Activated CD4-positive, alpha-beta memory T cell treated with anti-CD3 and anti-CD28 coated beads, Interleukin-2, amount 10 ng/mL, durations not matched to agents 7 days and 5 days (primary cell): Measurements from ENCODE around the gene ANKRD39. TPM values are rescaled to one million over a fixed set of nuclear protein-coding genes. Genes with fewer than 3 reads are reported as not detected.

Experiments used
- CTCF ChIA-PET: fragments of 350-600 bp; sonication (Branson Sonifier 250); formaldehyde crosslinking; loops from one replicate; lab custom pipeline; 2021; ENCODE audit warnings: antibody characterized with exemption, inconsistent platforms; lab: Charles Lee
- POLR2A ChIA-PET: fragments of 350-600 bp; sonication (Branson Sonifier 250); formaldehyde crosslinking; loops from one replicate; lab custom pipeline; 2021; ENCODE audit warnings: antibody characterized with exemption; lab: Charles Lee
- DNase-seq: peaks from one replicate; pipeline ENCODE4 v3.0.0-alpha.2; 2020
- H3K27ac Mint-ChIP-seq: one replicate; pipeline ENCODE4 v1.8.0; 2021; ENCODE audit warnings: mild to moderate bottlenecking, mixed read lengths
- H3K27me3 Mint-ChIP-seq: one replicate; pipeline ENCODE4 v1.8.0; 2021; ENCODE audit warnings: mixed read lengths
- H3K36me3 Mint-ChIP-seq: one replicate; pipeline ENCODE4 v1.8.0; 2021; ENCODE audit warnings: low read depth, mixed read lengths
- H3K4me1 Mint-ChIP-seq: one replicate; pipeline ENCODE4 v1.8.0; 2021; ENCODE audit warnings: mixed read lengths
- H3K4me3 Mint-ChIP-seq: one replicate; pipeline ENCODE4 v1.8.0; 2021; ENCODE audit warnings: mild to moderate bottlenecking, mixed read lengths
- H3K9me3 Mint-ChIP-seq: one replicate; pipeline ENCODE4 v1.8.0; 2021; ENCODE audit warnings: mixed read lengths
- total RNA-seq, 2 experiments: library from RNA; stranded (reverse); gene quantifications; one replicate each; pipeline ENCODE4 v1.2.3, GENCODE V29; 2021

ANKRD39 gene
- total RNA-seq, 2 experiments from 2014 or later: 44.1 to 47.7 TPM

- Mint-ChIP-seq H3K27me3 (no peaks in the 10 kb centered on the region), H3K4me1 (peaks cover 31% of the 10 kb centered on the region), H3K36me3 (peaks cover 38% of the 10 kb centered on the region), H3K4me3 (no peak overlapping the region), H3K9me3 (no peaks in the 10 kb centered on the region), H3K27ac (peak overlapping the region; percentile 38)
- no peak for DNase-seq
- ChIA-PET CTCF (interaction anchor here (0.5 to 3.2 kb wide), 4 partner anchors 18 to 114 kb away, joined by 3 to 10 read pairs (median 4); partner anchors contain the start of gene ANKRD39), POLR2A (interaction anchor here (0.7 to 3.2 kb wide), 7 partner anchors 12 to 123 kb away, joined by 3 to 33 read pairs (median 3); partner anchors contain the start of gene ANKRD39)
Measured at GRCh38 chr2:96839875-96840850, 17.7 kb downstream of the ANKRD39 start.

- peak; percentile 91 for DNase-seq
- POLR2A ChIA-PET: interaction anchor here (0.6 to 3.2 kb wide), 7 partner anchors 11 to 123 kb away, joined by 3 to 33 read pairs (median 4); partner anchors contain the start of gene ANKRD39
- peaks cover 37% of the 10 kb centered on the region for H3K36me3 Mint-ChIP-seq
- H3K27ac Mint-ChIP-seq: peak overlapping the region; percentile 79
- H3K27me3 Mint-ChIP-seq: no peaks in the 10 kb centered on the region
- CTCF ChIA-PET: interaction anchor here (0.5 to 3.2 kb wide), 5 partner anchors 19 to 115 kb away, joined by 3 to 10 read pairs (median 4); partner anchors contain the start of gene ANKRD39
- peaks cover 31% of the 10 kb centered on the region for H3K4me1 Mint-ChIP-seq
- peak overlapping the region; percentile 34 for H3K4me3 Mint-ChIP-seq
- no peaks in the 10 kb centered on the region for H3K9me3 Mint-ChIP-seq
Measured at GRCh38 chr2:96839293-96839874, 18.4 kb downstream of the ANKRD39 start.

GRCh38 chr2:96838345-96839292, 19.2 kb downstream of the ANKRD39 start:
- no peaks in the 10 kb centered on the region for H3K9me3 Mint-ChIP-seq
- no peak for DNase-seq
- ChIA-PET POLR2A (interaction anchor here (0.6 to 3.2 kb wide), 6 partner anchors 10 to 124 kb away, joined by 3 to 33 read pairs (median 4); partner anchors contain the start of genes ANKRD39 and CNNM3), CTCF (interaction anchor here (0.5 to 3.2 kb wide), 4 partner anchors 19 to 116 kb away, joined by 3 to 10 read pairs (median 5); partner anchors contain the start of genes ANKRD39 and CNNM3)
- peak overlapping the region; percentile 79 for H3K27ac Mint-ChIP-seq
- H3K36me3 Mint-ChIP-seq: peaks cover 39% of the 10 kb centered on the region
- peak overlapping the region; percentile 34 for H3K4me3 Mint-ChIP-seq
- peaks cover 31% of the 10 kb centered on the region for H3K4me1 Mint-ChIP-seq
- H3K27me3 Mint-ChIP-seq: no peaks in the 10 kb centered on the region

GRCh38 chr2:96837575-96837974, 20.2 kb downstream of the ANKRD39 start:
- Mint-ChIP-seq H3K9me3 (no peaks in the 10 kb centered on the region), H3K4me1 (peaks cover 27% of the 10 kb centered on the region), H3K36me3 (peaks cover 44% of the 10 kb centered on the region), H3K4me3 (no peak overlapping the region), H3K27me3 (no peaks in the 10 kb centered on the region), H3K27ac (no peak overlapping the region)
- POLR2A ChIA-PET: interaction anchor here (1.4 to 3.2 kb wide), 2 partner anchors 20 to 21 kb away, joined by 3 to 33 read pairs; partner anchors contain the start of genes ANKRD39 and CNNM3
- CTCF ChIA-PET: interaction anchor here (2.3 to 3.2 kb wide), 2 partner anchors 21 to 22 kb away, joined by 5 to 10 read pairs; partner anchors contain the start of genes ANKRD39 and CNNM3
- no peak for DNase-seq

GRCh38 chr2:96835830-96836229, 22.0 kb downstream of the ANKRD39 start:
- CTCF ChIA-PET: interaction anchor here (0.9 kb wide), 1 partner anchor 29 kb away, joined by 5 read pairs; no protein-coding TSS in a partner anchor

GRCh38 chr2:96832754-96833507, 24.9 kb downstream of the ANKRD39 start:
- Mint-ChIP-seq H3K4me1 (peaks cover under 1% of the 10 kb centered on the region), H3K4me3 (no peak overlapping the region), H3K27ac (no peak overlapping the region), H3K9me3 (no peaks in the 10 kb centered on the region), H3K36me3 (peaks cover 64% of the 10 kb centered on the region), H3K27me3 (no peaks in the 10 kb centered on the region)
- POLR2A ChIA-PET: interaction anchor here (0.7 to 1.2 kb wide), 4 partner anchors 12 to 128 kb away, joined by 3 to 4 read pairs (median 4); partner anchors contain the start of gene CNNM3
- DNase-seq: no peak
- CTCF ChIA-PET: interaction anchor here (0.6 kb wide), 1 partner anchor 273 kb away, joined by 3 read pairs; no protein-coding TSS in a partner anchor

More at GRCh38 chr2:96835830-96836229, 22.0 kb downstream of the ANKRD39 start:
- H3K27ac Mint-ChIP-seq: no peak overlapping the region
- DNase-seq: no peak
- H3K36me3 Mint-ChIP-seq: peaks cover 50% of the 10 kb centered on the region
- POLR2A ChIA-PET: no interaction called here
- H3K4me1 Mint-ChIP-seq: peaks cover 23% of the 10 kb centered on the region
- no peaks in the 10 kb centered on the region for H3K9me3 Mint-ChIP-seq
- H3K27me3 Mint-ChIP-seq: no peaks in the 10 kb centered on the region
- H3K4me3 Mint-ChIP-seq: no peak overlapping the region

- H3K27me3 Mint-ChIP-seq: no peaks in the 10 kb centered on the region
- H3K27ac Mint-ChIP-seq: no peak overlapping the region
- no peaks in the 10 kb centered on the region for H3K4me1 Mint-ChIP-seq
- no peak overlapping the region for H3K4me3 Mint-ChIP-seq
- no peak for DNase-seq
- ChIA-PET POLR2A (interaction anchor here (1.0 to 1.2 kb wide), 2 partner anchors 14 to 129 kb away, joined by 3 to 4 read pairs; no protein-coding TSS in a partner anchor), CTCF (no interaction called here)
- no peaks in the 10 kb centered on the region for H3K9me3 Mint-ChIP-seq
- H3K36me3 Mint-ChIP-seq: peaks cover 64% of the 10 kb centered on the region
Measured at GRCh38 chr2:96832408-96832753, 25.4 kb downstream of the ANKRD39 start.

- no peak overlapping the region for H3K4me3 Mint-ChIP-seq
- H3K9me3 Mint-ChIP-seq: no peaks in the 10 kb centered on the region
- H3K27me3 Mint-ChIP-seq: no peaks in the 10 kb centered on the region
- no peak for DNase-seq
- peaks cover 63% of the 10 kb centered on the region for H3K36me3 Mint-ChIP-seq
- ChIA-PET CTCF (no interaction called here), POLR2A (interaction anchor here (1.0 to 1.2 kb wide), 2 partner anchors 14 to 130 kb away, joined by 3 to 4 read pairs; no protein-coding TSS in a partner anchor)
- no peaks in the 10 kb centered on the region for H3K4me1 Mint-ChIP-seq
- no peak overlapping the region for H3K27ac Mint-ChIP-seq
Measured at GRCh38 chr2:96831679-96832078, 26.1 kb downstream of the ANKRD39 start.

- peaks cover 65% of the 10 kb centered on the region for H3K36me3 Mint-ChIP-seq
- ChIA-PET CTCF (no interaction called here), POLR2A (no interaction called here)
- no peak for DNase-seq
- H3K27ac Mint-ChIP-seq: no peak overlapping the region
- no peaks in the 10 kb centered on the region for H3K4me1 Mint-ChIP-seq
- no peaks in the 10 kb centered on the region for H3K9me3 Mint-ChIP-seq
- H3K27me3 Mint-ChIP-seq: no peaks in the 10 kb centered on the region
- H3K4me3 Mint-ChIP-seq: no peak overlapping the region
Measured at GRCh38 chr2:96830044-96830562, 27.7 kb downstream of the ANKRD39 start.

- Mint-ChIP-seq H3K4me3 (no peak overlapping the region), H3K27ac (no peak overlapping the region), H3K27me3 (no peaks in the 10 kb centered on the region), H3K36me3 (peaks cover 73% of the 10 kb centered on the region), H3K4me1 (no peaks in the 10 kb centered on the region), H3K9me3 (no peaks in the 10 kb centered on the region)
- ChIA-PET CTCF (no interaction called here), POLR2A (interaction anchor here (1.4 kb wide), 1 partner anchor 10 kb away, joined by 3 read pairs; no protein-coding TSS in a partner anchor)
- no peak for DNase-seq
Measured at GRCh38 chr2:96828874-96829273, 28.9 kb downstream of the ANKRD39 start.

GRCh38 chr2:96828436-96828835, 29.4 kb downstream of the ANKRD39 start:
- Mint-ChIP-seq H3K27me3 (no peaks in the 10 kb centered on the region), H3K4me1 (no peaks in the 10 kb centered on the region), H3K36me3 (peaks cover 69% of the 10 kb centered on the region), H3K27ac (no peak overlapping the region), H3K4me3 (no peak overlapping the region), H3K9me3 (no peaks in the 10 kb centered on the region)
- POLR2A ChIA-PET: interaction anchor here (1.4 kb wide), 1 partner anchor 11 kb away, joined by 3 read pairs; no protein-coding TSS in a partner anchor
- no peak for DNase-seq
- CTCF ChIA-PET: no interaction called here
